Bone marrow (tissue), 2 donors: ENCODE measurements around the gene COL17A1.

Experiments
- DNase-seq, 2 donors: peaks; one replicate each; lab custom pipeline; 2025; lab: John Stamatoyannopoulos, UW

The COL17A1 gene

DNA sequence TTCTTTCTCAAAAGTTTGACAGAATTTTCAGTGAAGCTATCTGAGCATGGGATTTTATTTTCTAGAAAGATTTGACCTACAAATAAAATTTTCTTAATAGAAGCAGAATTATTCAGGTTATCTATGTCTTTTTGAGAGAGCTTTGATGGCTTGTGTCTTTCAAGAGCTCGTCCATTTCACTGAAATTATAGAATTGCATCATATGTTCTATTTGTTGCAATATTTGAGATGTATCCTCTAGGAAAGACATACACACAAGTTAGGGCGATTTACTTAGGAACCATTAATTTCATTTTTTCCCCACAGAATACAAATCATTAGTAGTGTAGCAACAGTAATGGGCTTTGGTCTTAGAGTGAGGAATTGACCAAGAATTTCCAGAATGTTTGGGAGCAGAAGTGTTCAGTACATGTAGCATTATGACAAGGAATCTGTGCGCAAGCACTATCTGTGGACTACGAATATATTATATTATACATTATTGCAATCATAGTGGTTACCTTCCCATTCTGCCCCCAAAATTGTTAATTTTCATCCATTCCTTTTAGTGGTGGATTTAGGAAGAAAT lies 12.8 kb upstream of the COL17A1 start:
- DNase-seq = no peak

DNA sequence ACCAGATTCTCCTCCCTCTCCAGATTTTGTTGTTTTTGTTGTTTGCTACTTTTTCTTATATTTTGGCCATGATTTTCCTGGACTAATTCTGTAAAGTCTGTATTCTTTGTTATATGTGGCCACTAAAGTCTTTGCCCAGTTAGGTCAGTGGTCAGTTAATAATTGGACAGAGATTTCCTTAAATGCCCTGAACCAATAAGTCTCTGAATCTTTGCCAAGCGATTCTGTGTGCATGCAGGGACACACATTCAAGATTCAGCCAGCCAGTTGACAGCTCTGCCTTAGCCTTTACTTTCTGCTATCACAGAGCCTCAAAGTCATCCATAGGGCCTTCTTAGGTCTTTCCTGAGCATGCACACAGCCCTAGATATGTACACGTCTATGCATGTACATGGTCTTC lies 11.0 kb upstream of the COL17A1 start:
- DNase-seq = no peak

DNA sequence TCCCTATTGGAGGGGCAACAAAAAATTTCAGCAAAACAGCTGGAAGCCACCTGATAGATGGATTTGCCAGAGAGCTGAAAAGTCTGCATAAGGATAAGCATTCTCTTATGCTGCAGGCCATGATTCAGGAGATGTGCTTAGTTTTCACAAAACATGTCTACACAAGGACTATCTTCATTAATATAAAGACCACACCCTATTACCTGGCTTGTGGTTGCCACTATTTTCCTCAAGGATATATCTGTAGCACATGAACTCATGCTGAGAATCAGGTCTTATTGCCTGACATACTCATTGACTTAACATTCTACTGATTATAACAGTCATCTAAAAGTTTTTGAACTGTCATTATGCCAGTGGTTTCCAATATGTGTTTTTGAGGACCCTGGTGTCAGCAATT lies 7.1 kb upstream of the COL17A1 start:
- no peak for DNase-seq

DNA sequence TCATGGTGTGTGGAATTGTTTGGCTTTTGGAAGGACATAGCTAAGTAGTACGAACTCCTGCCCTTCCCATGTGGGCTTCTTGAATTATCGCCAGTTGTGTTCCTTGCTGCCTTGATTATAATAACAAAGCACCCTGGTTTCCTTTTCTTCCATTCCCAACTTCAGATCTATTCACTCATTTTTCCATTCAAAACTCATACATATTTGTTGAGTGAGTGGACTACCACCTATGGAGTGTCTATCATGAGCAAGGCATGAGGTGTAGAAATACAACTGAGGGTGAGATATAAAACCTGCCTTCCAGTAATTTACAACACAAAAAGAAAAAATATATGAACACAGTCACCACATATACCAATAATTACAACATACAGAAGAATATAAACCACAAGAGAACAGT lies 4.9 kb upstream of the COL17A1 start:
- DNase-seq = no peak

DNA sequence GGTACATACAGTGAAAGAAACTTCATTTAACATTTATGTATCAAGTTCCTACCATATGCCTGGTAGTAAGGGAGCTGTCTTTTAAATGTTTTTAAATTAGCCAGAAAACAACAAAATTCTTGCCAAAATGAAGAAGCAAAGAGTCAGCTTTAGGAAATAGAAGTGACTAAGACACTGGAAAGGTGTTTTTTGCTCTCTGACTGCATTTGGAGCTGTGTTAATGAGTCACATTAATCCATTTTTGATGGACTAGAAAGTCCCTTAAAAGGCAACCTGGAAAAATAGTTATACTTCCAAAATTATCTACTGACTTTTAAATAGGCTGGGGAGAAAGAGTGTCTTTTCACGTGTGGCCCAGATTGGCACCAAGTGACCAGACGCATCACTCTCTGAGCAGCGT lies 3.9 kb upstream of the COL17A1 start:
- no peak for DNase-seq

DNA sequence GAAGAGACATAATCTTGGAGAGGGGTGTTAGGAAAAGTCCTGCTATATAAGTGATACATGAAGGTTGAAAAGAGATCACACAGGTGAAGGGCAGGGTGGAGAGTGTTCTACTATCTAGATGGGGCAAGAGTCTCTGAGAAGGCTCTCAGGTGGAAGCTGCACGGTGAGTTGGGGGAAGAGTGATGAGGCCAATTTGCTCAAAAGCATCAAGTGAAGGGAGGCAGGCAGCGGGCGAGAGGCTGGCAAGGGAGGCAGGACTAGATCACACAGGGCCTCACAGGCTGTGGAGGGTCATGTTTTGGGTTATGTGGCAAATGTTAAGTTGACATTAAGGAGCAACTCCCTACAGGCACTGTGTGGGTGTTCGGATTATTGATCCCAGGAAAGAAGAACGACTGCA lies 2.6 kb upstream of the COL17A1 start:
- no peak for DNase-seq

DNA sequence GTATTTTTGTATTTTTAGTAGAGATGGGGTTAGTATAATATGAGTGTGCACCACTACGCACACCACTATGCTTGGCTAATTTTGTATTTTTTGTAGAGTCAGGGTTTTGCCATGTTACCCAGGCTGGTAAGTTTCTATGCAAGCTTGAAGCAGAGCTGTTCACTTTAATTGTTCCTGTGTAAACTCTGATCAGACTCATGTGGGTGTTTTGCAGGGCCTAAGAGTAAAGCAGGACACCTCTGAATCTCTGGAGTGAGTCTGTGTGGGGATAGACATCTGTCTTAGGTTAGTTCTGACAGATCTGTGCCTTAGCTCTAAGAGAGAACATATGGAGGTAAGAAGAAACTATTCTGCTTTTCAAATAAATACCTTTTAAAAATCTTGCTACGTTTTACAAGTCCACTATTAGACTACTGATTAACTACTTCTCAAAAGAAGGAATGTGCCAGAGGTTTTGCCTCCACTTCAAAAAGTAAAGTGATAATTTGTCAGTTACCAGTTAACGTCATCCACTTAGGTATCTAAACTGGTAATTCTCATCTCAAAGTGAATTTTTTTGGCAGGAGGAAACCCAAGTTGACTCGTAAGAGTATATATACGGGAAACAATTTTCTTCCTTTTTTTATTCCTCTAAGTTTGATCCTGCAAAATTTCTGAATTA lies 1.1 kb downstream of the COL17A1 start:
- DNase-seq = no peak

DNA sequence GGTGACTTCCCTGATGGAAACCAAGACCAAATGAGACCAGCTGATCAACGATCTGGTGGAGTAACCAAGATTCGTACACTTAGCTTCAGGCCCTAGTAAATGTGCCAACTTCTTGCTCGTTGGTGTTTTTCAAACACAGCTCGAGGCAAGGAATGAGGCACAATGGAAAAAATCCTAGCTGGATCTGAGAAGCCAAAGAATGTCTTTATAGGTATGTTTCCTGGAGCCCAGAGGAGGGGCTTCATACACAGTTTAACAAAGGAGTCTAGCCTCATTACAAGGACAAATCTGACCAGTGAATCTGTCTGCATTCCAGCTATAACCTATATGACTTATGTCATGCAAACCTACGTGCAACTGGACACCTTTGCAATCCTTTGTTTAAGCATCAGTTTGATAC lies 3.7 kb downstream of the COL17A1 start:
- no peak for DNase-seq

DNA sequence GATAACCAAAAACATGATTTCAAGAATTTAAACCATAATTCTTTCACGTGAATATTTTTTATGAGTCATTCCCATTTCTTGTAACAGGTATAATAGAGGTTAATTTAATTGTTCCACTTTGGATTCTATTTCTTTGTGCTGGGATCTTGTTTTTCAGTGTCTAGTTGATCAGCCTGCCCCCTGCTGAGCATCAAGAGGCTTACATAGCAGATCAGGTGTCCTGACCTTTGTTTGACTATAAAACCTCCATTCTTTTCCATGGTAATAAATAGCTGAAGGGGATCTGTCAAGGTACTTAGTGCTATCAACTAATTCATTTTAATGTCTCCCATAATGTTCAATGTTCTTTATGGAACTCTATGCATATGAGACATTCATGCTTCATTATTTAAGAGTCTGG lies 4.9 kb downstream of the COL17A1 start:
- peak in 1 of 2 donors; percentile 14 for DNase-seq

DNA sequence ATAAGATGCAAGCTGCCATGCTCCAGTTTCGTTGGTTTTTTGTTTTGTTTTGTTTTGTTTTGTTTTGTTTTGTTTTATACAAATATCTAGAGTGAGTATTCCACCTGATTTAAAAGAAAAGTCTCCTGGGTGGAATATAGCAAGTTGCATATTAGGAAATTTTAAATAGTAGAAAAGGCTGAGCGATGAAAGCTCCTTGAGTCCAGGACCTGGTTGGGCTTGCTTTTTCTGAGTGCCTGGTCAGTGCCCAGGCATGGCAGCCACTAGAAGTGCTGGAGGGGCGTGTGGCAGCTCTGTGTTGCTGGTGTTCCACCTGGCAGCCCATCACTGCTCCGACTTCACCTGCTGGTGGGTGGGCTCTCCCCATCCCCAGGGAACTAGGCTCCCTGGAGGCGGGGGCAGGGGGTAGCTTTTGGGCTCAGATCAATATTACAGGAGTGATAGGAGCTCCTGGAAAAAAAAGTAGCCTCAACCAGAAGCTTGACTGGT lies 8.0 kb downstream of the COL17A1 start:
- no peak for DNase-seq

DNA sequence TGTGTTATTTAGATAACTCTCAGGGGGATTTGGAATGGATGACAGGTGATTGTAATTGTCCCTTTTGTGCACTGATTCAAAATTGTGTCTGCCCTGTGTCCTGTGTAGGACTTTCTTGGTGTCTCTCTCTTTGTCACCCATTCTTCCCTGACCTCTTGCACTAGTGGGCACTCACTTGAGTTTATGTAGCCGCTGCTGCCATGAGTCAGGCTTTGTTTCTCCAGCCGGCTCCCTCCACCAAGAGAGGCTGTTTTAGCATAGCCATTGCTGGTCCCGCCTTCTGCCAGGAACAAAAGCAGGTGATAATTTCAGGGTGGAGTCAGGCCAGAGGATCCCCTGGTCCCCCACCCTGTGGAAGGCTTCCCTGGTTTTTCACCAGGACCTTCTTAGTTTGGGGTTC lies 8.4 kb downstream of the COL17A1 start:
- DNase-seq = no peak

DNA sequence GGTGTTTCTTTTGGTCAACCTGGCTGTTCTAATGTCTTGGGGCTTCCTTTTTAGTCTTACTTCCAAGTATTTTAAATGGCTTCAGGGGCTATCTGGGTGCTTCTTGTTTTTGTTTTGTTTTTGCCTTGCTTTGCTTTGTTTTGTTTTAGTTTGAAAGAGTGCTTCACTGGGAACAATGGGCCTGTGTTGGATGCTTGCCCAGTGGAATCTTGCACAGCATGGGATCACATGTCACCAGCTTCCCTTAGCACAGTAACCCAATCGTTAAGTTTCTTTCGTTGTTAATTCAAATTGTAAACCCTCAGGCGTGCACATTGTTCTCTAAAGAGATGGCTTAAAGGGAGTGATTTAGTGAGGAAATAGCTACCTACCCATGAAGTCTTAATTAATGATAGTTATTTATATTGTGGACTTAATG lies 8.9 kb downstream of the COL17A1 start:
- no peak for DNase-seq

DNA sequence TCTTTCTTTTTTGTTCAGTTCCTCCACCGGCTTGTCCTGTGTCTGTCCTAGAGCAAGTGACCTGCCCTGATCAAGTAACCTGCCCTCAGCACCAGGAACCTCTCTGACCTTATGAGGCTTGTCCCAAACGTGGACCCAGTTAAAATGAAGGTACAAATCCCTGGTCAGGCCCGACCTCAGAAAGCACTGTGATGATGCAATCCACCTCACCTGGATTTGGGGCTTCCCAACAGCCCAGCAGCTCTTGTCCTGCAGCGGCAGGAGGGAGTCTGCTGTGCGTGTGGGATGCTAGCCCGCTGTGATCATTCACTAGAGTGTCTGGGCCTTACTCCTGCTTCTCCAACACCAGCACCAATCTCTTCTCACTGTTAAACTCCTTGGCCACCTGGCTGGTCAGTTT lies 11.2 kb downstream of the COL17A1 start:
- DNase-seq = no peak

DNA sequence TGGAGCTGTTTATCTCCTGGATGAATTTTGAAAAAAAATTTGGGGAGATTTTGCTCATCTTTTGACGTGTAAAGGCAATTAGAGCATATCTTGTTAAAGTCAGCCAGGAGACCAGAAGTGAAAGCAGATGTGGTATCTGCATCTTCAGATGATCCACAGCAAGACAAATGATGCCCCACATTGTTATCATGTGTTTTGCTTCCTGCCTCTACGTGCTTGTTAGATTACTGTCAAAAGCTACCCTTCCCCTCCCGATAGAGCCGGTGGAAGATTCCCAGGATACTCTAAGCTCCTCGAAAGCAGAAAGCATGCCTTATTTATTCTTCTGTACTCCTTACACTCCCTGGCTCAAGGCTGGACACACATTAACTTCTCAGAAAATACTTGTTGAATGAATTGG lies 12.9 kb downstream of the COL17A1 start:
- no peak for DNase-seq

DNA sequence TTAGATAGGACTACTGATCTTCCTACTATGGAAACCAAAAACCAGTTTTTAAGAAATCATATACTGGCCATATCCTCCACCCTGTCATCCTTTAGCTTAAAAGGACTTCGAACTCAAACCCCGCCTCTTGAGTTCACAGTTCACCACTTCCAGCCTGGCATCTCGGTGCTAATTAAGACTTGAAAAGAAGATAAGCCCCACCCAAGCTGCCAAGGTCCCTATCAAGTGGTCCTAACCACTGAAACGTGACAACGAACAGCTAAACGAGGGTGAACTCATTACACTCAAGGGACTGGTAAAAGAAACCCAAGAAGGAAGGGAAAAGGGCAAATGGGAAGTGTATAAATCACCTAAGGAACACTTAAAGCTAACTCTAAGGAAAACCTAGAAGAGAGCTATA lies 16.1 kb downstream of the COL17A1 start:
- no peak for DNase-seq

DNA sequence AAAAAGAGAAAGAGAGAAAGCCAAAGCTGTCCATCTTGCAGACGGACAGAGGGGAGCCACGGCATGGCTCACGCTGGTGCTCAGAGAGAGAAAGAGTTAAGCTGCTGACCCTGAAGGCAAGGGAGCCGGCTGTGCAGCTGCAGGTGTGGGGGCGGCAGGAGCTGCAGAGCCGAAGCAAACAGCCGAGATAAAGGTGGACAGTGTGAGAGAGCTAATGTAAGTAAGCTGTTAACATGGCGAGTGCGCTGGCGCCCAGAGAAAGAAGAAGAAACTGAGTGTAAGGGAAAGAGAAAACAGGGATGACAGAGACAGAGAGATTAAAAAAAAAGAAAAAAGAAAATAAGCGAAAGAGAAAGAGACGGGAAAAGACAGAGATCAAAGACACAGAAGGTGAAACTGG lies 18.2 kb downstream of the COL17A1 start:
- no peak for DNase-seq

DNA sequence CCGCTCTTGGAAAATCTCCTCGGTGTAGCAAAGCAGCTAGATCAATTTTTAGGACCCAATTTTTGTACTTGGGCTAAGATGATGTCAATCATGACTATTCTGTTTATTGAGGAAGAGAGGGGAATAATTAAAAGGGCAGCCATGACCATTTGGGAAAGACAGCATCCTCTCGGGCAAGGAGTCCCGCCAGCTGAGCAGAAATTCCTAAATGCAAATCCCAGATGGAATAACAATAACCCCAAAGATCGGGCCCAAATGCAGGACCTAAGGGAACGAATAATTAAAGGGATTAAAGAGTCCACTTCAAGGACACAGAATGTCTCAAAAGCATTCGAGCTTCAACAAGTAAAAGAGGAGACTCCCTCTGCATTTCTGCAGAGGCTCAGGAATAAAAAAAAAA lies 18.7 kb downstream of the COL17A1 start:
- DNase-seq = no peak

DNA sequence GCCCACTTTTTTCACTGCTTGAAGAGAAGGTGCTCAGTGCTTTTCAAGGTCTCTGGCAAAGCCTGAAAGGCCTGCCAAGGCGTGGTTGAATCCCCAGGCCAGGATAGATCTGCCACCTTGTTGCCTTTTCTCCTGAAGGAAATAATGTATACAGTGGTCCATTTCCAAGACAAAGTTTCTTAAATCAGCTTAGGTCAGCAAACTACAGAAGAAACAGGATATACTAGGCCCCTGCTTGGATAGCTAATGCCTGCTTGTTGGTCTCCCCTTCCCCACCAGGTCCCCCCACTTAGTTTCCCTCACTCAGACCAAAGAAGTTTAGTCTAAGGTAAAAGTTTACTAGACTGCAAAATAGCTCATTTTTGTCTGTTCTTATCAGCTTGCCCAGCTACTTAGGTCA lies 19.9 kb downstream of the COL17A1 start:
- DNase-seq = no peak

DNA sequence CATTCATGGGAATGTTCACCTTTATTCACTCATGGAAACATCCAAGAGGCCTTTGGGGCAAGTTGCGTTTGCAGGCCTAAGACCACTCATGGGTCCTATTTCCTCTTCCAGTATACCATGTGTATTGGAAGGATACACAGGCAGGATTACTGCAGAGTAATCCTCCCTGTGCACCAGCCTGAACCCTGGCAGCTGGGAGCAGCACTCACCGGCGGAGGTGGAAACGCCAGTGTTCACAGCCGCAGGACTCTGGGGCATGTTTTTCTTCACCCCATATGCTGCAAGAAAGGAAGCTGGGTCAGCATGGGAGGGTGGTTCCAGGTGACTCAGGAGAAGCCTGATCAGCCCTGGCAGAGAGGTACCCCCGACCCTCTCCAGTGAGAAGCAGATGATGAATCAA lies 24.5 kb downstream of the COL17A1 start:
- DNase-seq = no peak

DNA sequence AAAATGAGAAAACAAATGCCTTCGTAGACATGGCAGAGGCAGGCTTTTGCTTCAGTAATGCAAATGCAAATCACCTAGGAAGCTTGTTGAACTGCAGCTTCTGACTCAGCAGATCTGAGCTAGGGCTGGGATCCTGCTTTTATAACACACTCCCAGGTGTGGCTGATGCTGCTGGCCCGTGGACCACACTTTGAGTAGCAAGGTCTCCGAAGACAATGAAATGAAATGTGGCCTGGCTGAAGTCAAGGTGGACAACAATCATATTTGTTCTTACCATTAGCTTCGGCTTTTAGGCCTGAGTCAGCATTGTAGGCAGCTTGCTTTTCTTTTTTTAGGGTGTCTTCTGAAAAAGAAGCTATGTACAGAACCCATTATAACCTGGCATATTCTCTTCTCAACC lies 26.3 kb downstream of the COL17A1 start:
- DNase-seq = no peak

DNA sequence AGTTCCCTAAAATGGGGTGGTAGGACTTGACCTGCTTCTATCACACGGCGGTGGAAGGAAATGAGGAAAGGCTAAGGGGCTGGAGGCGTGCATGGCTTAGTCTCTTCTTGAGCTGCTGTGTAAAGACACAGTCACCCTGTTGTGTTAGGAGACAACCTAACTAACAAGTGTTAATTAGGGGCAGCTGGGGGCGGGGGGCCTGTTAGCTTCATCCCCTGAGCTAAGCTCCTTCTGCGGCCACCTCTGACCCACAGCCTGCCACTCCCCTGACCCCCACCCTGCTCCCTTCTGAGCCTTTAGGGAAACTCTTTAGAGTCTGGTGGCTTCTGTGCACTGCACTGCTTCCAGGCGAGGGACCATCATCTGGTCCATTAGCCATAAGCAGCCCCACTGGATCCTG lies 28.0 kb downstream of the COL17A1 start:
- DNase-seq = no peak

DNA sequence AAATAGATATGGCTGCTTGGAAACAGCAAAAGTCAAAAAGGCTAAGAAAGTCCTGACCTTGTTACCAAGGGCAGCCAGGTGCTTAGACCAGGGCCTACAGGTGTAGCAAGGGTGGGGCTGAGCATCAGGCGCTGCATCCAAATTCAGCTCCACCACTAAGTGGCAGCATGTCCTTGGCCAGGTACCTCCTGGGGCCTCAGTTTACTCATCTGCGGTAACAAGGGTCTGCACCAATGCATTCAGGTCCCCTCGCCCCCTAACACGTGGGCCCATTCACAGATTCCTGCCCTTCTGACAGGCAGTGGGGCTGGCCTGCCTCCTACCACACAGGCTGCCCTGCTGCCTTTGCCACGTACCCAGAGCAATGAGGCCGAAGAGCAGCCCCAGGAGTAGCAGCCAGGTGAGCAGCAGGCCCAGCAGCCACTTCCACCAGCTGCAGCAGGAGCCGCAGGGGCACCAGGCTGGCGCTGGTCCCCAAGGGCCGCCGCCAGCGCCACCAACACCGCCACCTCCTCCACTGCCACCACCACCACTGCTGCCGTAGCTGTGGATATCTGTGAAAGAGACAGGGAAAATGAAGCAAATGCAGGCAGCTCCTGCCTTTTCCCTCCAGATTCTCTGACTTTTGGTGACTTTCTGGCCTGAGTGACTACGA lies 28.9 kb downstream of the COL17A1 start:
- no peak for DNase-seq

DNA sequence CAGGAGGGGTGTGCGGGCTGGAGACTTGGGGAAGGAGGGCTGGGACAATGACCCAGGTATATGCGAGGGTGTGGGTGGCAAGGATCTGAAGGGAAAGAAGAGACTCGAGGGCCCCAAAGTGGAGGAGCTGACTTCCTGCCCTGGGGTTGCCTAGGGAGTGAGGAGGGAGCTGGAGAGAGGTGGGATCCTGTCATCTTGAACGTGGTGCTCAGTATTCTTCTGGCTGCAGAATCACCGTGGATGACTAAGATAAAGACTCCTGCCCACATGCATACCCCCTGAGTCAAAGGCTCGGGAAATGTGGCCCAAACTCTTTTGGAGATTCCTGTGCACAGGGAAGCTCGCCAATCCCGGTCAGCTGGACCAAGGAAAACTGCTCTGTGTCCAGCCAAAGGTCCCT lies 31.2 kb downstream of the COL17A1 start:
- no peak for DNase-seq

DNA sequence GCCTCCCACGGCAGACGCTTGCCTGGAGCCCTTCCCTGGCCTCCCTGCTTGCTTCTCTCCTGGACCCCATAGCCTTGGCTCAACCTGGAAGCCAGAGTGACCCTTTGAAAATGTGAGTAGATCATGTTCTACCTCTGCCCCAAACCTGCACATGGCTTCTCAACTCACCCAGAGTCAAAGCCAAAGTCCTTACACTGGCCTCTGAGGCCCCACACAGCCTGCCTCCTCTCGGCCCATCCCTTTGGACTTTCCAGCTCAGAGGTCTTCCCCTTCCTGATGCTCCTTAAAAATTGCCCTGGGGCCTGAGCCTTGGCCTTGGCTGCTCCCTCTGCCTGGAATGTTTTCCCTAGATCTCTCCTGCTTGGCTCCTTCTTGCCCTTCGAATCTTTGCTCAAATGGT lies 32.5 kb downstream of the COL17A1 start:
- no peak for DNase-seq
